Thyroid gland (tissue), 4 donors: ENCODE measurements around the gene CD82.

Source experiments
- POLR2A ChIP-seq, 2 donors: fragments of 450-650 bp; IDR thresholded peaks; one replicate each; pipeline ENCODE4 v1.6.1; 2017; ENCODE audit warnings: antibody characterized with exemption in 2 of 2, mild to moderate bottlenecking in 2 of 2, moderate library complexity in 1 of 2
- TF ChIP-seq, protein P1 (sequence below), 6 experiments: fragments of 200-600 bp in 3 of 6; fragments of 450-650 bp in 3 of 6; sonication (generic) in 3 of 6; IDR thresholded peaks; one replicate each; pipeline ENCODE4 v1.5.1; 2016 to 2019; ENCODE audit warnings: antibody characterized with exemption in 6 of 6, mild to moderate bottlenecking in 2 of 6, inconsistent platforms in 1 of 6, moderate library complexity in 1 of 6

DNA sequence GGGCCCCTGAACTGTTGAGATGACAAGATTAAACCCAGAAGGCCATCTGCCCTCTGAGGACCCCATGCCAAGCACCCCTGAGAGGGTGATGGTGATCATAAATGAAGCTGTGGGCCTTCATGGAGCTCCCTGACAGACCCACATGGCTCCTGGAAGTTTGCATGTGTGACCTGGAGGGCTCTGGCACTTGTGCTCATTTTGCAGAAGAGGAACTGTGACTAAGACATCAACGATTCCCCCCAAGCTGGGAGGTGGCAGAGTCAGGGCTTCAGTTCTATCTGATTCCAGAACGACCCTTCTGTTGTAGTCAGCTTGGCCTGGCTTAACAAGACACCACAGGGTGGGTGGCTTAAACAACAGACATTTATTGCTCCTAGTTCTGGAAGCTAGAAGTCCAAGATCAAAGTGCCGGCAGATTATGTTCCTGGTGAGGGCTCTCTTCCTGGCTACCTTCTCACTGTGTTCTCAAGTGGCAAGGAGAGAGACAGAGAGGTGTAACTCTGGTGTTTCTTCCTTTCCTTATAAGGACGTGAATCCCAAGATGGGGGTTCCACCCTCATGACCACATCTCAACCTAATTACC lies 46.4 kb upstream of the CD82 start:
- TF ChIP-seq, protein P1, sequence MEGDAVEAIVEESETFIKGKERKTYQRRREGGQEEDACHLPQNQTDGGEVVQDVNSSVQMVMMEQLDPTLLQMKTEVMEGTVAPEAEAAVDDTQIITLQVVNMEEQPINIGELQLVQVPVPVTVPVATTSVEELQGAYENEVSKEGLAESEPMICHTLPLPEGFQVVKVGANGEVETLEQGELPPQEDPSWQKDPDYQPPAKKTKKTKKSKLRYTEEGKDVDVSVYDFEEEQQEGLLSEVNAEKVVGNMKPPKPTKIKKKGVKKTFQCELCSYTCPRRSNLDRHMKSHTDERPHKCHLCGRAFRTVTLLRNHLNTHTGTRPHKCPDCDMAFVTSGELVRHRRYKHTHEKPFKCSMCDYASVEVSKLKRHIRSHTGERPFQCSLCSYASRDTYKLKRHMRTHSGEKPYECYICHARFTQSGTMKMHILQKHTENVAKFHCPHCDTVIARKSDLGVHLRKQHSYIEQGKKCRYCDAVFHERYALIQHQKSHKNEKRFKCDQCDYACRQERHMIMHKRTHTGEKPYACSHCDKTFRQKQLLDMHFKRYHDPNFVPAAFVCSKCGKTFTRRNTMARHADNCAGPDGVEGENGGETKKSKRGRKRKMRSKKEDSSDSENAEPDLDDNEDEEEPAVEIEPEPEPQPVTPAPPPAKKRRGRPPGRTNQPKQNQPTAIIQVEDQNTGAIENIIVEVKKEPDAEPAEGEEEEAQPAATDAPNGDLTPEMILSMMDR (IDR thresholded peaks at IDR 0.05): no peak
- TF ChIP-seq POLR2A (IDR thresholded peaks at IDR 0.05): no peak
